ENCODE measurements around the gene S100P. TPM values are rescaled to one million over a fixed set of nuclear protein-coding genes. Genes with fewer than 3 reads are reported as not detected.
A peak's percentile ranks its signal among the peaks of the same experiment; 100 is the strongest.

Gene S100P
- total RNA-seq, 1 donor from 2014 or later, result not detected

DNA sequence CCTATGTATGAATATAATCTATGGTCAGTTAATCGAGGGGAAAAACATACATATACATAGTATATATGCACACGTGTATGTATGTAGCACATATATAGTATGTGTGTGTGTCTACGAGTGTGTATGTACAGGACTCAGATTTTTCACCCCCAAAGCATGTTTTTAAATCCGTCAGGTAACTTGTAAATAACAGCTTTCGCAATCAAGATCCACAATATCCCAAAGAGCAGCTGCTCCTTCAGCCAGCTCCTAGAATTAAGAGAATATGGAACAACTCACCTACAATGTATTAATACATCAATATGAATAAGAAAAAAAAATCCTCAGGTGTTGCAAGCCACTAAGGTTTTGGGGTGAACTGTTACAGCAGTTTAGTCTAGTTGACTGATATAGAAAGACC is 12.5 kb downstream of the S100P start:
- TF ChIP-seq, protein P1, sequence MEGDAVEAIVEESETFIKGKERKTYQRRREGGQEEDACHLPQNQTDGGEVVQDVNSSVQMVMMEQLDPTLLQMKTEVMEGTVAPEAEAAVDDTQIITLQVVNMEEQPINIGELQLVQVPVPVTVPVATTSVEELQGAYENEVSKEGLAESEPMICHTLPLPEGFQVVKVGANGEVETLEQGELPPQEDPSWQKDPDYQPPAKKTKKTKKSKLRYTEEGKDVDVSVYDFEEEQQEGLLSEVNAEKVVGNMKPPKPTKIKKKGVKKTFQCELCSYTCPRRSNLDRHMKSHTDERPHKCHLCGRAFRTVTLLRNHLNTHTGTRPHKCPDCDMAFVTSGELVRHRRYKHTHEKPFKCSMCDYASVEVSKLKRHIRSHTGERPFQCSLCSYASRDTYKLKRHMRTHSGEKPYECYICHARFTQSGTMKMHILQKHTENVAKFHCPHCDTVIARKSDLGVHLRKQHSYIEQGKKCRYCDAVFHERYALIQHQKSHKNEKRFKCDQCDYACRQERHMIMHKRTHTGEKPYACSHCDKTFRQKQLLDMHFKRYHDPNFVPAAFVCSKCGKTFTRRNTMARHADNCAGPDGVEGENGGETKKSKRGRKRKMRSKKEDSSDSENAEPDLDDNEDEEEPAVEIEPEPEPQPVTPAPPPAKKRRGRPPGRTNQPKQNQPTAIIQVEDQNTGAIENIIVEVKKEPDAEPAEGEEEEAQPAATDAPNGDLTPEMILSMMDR (IDR thresholded peaks at IDR 0.05), result no peak
- Mint-ChIP-seq H3K9me3 (ENCODE audit: unreplicated experiment) (peaks cover 8% of the 10 kb centered on the region), H3K4me3 (ENCODE audit: unreplicated experiment) (no peak overlapping the region), H3K27me3 (ENCODE audit: unreplicated experiment) (peaks cover 5% of the 10 kb centered on the region), H3K27ac (ENCODE audit: unreplicated experiment) (no peak overlapping the region), H3K36me3 (ENCODE audit: unreplicated experiment) (peaks cover 44% of the 10 kb centered on the region), H3K4me1 (ENCODE audit: unreplicated experiment) (peaks cover 48% of the 10 kb centered on the region)
- DNase-seq (ENCODE audit: extremely low spot score, unreplicated experiment), result no peak

DNA sequence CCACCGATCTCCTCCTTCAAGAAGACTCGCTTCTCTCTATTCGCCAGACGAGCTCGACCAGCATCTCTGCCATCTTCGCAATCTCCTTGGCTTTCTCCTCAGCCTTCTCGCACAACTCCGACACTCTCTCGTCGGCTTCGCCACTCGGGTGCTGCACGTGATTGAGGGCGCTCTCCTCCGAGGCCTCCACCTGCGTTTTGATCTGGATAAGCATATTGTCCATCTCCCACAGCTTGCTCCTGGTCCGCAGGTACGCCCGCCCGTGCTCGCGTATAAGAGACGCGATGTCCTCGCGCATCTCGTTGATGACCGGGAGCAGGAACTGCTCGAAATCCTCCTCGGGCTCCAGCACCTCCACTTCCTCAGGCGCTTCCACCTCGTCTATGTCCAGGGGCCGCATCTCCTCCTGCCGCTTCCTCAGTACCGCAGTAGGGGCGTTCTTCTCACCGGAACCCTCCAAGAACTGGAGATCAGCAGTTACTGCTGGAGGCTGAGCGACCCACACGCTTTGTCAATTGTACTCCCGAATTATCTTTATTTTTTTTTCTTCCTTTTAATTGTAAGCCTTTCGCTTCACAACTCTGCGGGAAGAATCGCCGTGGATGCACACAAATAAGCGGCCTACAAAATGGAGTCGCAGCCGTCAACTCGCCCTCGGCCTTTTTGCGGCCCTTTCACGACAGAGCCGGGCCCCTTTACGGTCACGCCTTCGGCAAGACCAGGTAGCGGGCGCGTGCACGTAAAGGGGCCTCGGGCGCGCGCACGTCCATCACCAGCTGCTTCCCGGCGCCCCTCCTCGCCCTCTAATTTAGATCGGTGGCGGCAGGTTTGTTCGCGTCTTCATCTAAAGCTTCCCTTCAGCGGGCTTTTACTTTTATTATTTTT is 15.8 kb downstream of the S100P start, which contains the start of gene MRFAP1L1:
TSS of gene MRFAP1L1 (minus strand) at position 636 of the 885 bp plus-strand sequence. CDS start at position 400, 236 bp downstream.
- H3K27me3 Mint-ChIP-seq (ENCODE audit: unreplicated experiment), result peaks cover 9% of the 10 kb centered on the region
- H3K4me1 Mint-ChIP-seq (ENCODE audit: unreplicated experiment), result peaks cover 45% of the 10 kb centered on the region
- TF ChIP-seq, protein P1 (IDR thresholded peaks at IDR 0.05), result no peak
- peak; percentile 98 for DNase-seq (ENCODE audit: extremely low spot score, unreplicated experiment)
- peak within 1 kb of the TSS; percentile 99 for H3K4me3 Mint-ChIP-seq (ENCODE audit: unreplicated experiment)
- H3K27ac Mint-ChIP-seq (ENCODE audit: unreplicated experiment), result peak within 1 kb of the TSS; percentile 97
- peaks cover 20% of the 10 kb centered on the region for H3K36me3 Mint-ChIP-seq (ENCODE audit: unreplicated experiment)
- H3K9me3 Mint-ChIP-seq (ENCODE audit: unreplicated experiment), result no peaks in the 10 kb centered on the region

DNA sequence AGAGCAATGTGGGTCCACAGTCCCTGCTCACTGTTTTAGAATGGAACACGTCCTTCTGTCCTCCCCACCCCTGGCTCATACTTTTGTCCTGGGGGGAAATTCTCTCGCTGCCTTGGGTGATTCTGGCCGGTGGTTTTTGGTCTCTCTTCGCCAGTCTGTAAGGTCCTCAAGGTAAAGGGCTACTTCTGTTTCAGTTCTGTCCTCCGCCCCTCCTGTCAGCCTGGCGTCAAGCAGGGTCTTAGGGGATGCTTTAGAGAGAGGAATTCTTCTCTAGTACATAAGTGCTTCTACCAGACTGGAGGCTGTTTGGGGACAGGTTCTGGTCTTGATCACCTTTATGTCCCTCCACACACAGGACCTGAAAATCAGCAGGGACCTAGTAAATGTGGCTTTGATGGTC is 16.6 kb downstream of the S100P start:
- peak overlapping the region; percentile 97 for H3K27ac Mint-ChIP-seq (ENCODE audit: unreplicated experiment)
- peaks cover 14% of the 10 kb centered on the region for H3K36me3 Mint-ChIP-seq (ENCODE audit: unreplicated experiment)
- peaks cover 42% of the 10 kb centered on the region for H3K4me1 Mint-ChIP-seq (ENCODE audit: unreplicated experiment)
- TF ChIP-seq, protein P1 (IDR thresholded peaks at IDR 0.05), result no peak
- H3K27me3 Mint-ChIP-seq (ENCODE audit: unreplicated experiment), result peaks cover 9% of the 10 kb centered on the region
- peak overlapping the region; percentile 99 for H3K4me3 Mint-ChIP-seq (ENCODE audit: unreplicated experiment)
- DNase-seq (ENCODE audit: extremely low spot score, unreplicated experiment), result no peak
- H3K9me3 Mint-ChIP-seq (ENCODE audit: unreplicated experiment), result no peaks in the 10 kb centered on the region

DNA sequence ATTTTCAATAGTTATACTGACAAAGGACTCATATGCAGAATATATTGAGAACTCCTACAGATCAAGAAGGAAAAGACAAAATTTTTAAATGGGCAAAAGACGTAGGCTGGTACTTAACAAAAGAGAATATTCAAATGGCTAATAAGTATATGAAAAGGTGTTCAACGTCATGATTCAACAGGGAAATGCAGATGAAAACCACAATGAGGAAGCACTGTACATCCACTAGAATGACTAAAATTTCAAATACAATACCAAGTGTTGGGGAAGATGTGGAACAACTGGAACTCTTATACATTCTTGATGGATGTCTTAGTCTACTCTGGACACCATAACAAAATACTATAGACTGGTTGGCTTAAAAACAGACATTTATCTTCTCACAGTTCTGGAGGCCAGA is 17.3 kb downstream of the S100P start:
- Mint-ChIP-seq H3K9me3 (ENCODE audit: unreplicated experiment) (no peaks in the 10 kb centered on the region), H3K4me1 (ENCODE audit: unreplicated experiment) (peaks cover 40% of the 10 kb centered on the region), H3K36me3 (ENCODE audit: unreplicated experiment) (peaks cover 14% of the 10 kb centered on the region), H3K4me3 (ENCODE audit: unreplicated experiment) (no peak overlapping the region), H3K27ac (ENCODE audit: unreplicated experiment) (no peak overlapping the region), H3K27me3 (ENCODE audit: unreplicated experiment) (peaks cover 9% of the 10 kb centered on the region)
- TF ChIP-seq, protein P1 (IDR thresholded peaks at IDR 0.05), result no peak
- no peak for DNase-seq (ENCODE audit: extremely low spot score, unreplicated experiment)

DNA sequence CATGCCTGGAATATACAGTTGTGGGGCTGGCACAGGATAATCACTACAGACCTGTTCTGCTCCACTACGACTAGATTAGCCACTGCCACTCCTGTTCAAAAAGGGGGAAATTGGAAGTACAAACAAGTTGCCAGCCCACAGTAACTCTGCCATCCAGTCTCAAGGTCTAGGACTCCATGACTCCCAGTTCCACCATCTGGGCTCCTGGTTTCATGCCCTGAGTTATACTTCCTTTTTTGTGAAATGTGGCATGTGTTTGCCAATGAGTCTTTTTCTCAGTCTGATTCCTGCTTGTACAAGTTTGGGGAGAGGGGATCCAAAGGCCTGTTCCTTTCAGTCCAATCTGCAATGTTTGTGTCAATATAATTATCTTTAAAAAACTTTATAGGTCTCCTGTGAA is 21.3 kb downstream of the S100P start:
- peaks cover 3% of the 10 kb centered on the region for H3K36me3 Mint-ChIP-seq (ENCODE audit: unreplicated experiment)
- H3K27ac Mint-ChIP-seq (ENCODE audit: unreplicated experiment), result no peak overlapping the region
- no peak for DNase-seq (ENCODE audit: extremely low spot score, unreplicated experiment)
- peaks cover 24% of the 10 kb centered on the region for H3K4me1 Mint-ChIP-seq (ENCODE audit: unreplicated experiment)
- TF ChIP-seq, protein P1 (IDR thresholded peaks at IDR 0.05), result no peak
- H3K4me3 Mint-ChIP-seq (ENCODE audit: unreplicated experiment), result peak overlapping the region; percentile 48
- peaks cover 9% of the 10 kb centered on the region for H3K27me3 Mint-ChIP-seq (ENCODE audit: unreplicated experiment)
- H3K9me3 Mint-ChIP-seq (ENCODE audit: unreplicated experiment), result no peaks in the 10 kb centered on the region
